Measurements from ENCODE around the gene USP13.

The USP13 gene

DNA sequence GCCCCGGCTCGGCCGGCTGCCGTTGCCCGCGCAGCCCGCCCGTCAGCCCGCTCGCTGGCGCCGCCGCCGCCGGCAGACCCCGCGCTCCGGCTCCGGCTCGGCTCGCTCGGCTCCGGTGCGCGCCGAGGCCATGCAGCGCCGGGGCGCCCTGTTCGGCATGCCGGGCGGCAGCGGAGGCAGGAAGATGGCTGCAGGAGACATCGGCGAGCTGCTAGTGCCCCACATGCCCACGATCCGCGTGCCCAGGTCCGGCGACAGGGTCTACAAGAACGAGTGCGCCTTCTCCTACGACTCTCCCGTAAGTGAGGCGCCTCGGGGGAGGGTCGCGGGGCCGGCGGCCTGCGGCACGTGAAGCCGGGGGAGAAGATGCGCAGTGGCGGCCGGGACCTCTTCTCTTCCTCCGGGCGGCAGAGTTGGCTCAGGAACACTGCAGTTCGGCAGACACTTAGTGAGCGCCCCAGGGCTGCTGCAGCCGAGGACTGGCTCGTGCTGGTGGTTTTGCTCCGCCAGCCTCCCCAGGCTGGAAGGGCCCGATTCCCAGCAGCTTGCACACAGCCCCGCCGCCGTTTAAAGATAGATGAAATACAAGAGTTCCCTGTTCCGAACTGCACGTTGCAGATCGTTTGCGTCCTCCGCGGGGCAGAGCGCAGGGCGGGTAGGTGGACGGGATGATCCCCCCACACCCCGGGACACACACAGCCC is 407 bp downstream of the USP13 start:
- peak; percentile 39 for DNase-seq (ENCODE audit: insufficient read length, low spot score)
- TF ChIP-seq TAF1 (IDR thresholded peaks at IDR 0.05; ENCODE audit: low read depth, low read length) (0 out of 2 replicates have a peak, but pooled peaks have one; percentile 13), POLR2AphosphoS5 (IDR thresholded peaks at IDR 0.05; ENCODE audit: low read depth, low read length) (no peak), POLR2A (IDR thresholded peaks at IDR 0.05; ENCODE audit: low read depth, low read length) (peak; percentile 20; the same call in 1 of the 2 replicates), POU2F2 (IDR thresholded peaks at IDR 0.05; ENCODE audit: low read depth, low read length) (no peak), PAX5 (IDR thresholded peaks at IDR 0.05; ENCODE audit: insufficient read depth, low read length, severe bottlenecking) (no peak), SPI1 (IDR thresholded peaks at IDR 0.05; ENCODE audit: low read depth, low read length) (no peak)
- peak; percentile 83 for FAIRE-seq

DNA sequence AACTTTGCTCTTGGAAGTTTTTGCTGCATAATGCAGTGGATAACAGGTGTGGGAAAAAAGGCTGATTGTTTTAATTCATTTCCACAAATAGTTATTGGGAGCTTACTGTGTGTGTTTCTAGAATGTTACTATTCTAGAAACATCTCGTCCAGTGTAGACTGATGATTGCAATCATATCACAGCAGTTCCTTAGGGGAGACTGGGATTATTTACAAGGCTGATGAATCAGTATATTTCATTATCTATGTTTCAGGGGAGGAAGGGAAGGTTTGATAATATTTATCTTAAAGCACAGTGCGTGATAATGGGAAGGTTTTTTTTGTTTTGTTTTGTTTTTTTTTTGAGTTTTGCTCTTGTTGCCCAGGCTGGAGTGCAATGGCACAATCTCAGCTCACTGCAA is 2.4 kb downstream of the USP13 start:
- DNase-seq (ENCODE audit: insufficient read length, low spot score) (no peak), FAIRE-seq (no peak)
- TF ChIP-seq POLR2AphosphoS5 (IDR thresholded peaks at IDR 0.05; ENCODE audit: low read depth, low read length) (no peak), TAF1 (IDR thresholded peaks at IDR 0.05; ENCODE audit: low read depth, low read length) (no peak), PAX5 (IDR thresholded peaks at IDR 0.05; ENCODE audit: insufficient read depth, low read length, severe bottlenecking) (no peak), POLR2A (IDR thresholded peaks at IDR 0.05; ENCODE audit: low read depth, low read length) (no peak), POU2F2 (IDR thresholded peaks at IDR 0.05; ENCODE audit: low read depth, low read length) (no peak), SPI1 (IDR thresholded peaks at IDR 0.05; ENCODE audit: low read depth, low read length) (no peak)

DNA sequence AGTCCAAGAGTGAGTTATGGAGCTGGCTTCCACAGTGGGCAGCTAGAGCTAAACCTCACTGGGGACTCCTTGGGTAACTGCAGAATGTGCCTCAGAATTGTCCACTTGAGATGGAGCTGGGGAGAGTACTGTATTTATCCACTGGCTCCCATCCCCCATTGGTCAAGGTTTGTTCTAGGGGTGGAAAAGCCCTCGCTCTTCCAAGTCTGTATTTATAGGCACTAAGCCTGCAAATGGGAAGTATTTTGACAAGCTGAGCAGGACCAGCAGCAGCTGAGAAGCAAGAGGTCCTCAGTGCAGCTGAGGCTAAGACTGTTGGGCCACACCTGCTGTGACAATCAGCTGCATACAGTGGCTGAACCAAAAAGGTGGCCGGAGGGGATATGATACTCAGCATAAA is 5.8 kb downstream of the USP13 start:
- DNase-seq (ENCODE audit: insufficient read length, low spot score) (no peak), FAIRE-seq (no peak)
- no peak for TF ChIP-seq PAX5 (IDR thresholded peaks at IDR 0.05; ENCODE audit: insufficient read depth, low read length, severe bottlenecking)
- TF ChIP-seq TAF1 (IDR thresholded peaks at IDR 0.05; ENCODE audit: low read depth, low read length) = no peak
- TF ChIP-seq SPI1 (IDR thresholded peaks at IDR 0.05; ENCODE audit: low read depth, low read length) = no peak
- no peak for TF ChIP-seq POU2F2 (IDR thresholded peaks at IDR 0.05; ENCODE audit: low read depth, low read length)
- no peak for TF ChIP-seq POLR2AphosphoS5 (IDR thresholded peaks at IDR 0.05; ENCODE audit: low read depth, low read length)
- no peak for TF ChIP-seq POLR2A (IDR thresholded peaks at IDR 0.05; ENCODE audit: low read depth, low read length)

DNA sequence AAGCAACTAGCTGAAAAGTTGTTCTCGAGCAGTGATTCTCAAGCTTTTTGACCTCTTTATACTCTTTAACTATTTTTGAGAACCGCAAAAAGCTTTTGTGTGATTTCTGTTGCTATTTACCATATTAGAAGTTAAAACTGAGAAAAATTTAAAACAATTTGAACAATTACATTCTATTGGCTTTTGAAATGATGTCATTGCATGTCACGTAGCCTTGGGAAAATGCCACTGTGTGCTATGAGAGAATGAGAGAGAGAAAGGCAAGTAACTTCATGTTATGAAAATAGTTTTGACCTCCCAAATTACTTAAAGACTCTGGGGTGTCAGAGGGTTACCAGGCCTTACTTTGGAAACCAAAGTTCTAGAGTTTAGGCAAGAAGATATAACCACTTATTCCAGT is 8.0 kb downstream of the USP13 start:
- no peak for FAIRE-seq
- no peak for DNase-seq (ENCODE audit: insufficient read length, low spot score)
- no peak for TF ChIP-seq POU2F2 (IDR thresholded peaks at IDR 0.05; ENCODE audit: low read depth, low read length)
- TF ChIP-seq POLR2A (IDR thresholded peaks at IDR 0.05; ENCODE audit: low read depth, low read length) = no peak
- TF ChIP-seq TAF1 (IDR thresholded peaks at IDR 0.05; ENCODE audit: low read depth, low read length) = no peak
- no peak for TF ChIP-seq POLR2AphosphoS5 (IDR thresholded peaks at IDR 0.05; ENCODE audit: low read depth, low read length)
- no peak for TF ChIP-seq SPI1 (IDR thresholded peaks at IDR 0.05; ENCODE audit: low read depth, low read length)
- TF ChIP-seq PAX5 (IDR thresholded peaks at IDR 0.05; ENCODE audit: insufficient read depth, low read length, severe bottlenecking) = no peak

DNA sequence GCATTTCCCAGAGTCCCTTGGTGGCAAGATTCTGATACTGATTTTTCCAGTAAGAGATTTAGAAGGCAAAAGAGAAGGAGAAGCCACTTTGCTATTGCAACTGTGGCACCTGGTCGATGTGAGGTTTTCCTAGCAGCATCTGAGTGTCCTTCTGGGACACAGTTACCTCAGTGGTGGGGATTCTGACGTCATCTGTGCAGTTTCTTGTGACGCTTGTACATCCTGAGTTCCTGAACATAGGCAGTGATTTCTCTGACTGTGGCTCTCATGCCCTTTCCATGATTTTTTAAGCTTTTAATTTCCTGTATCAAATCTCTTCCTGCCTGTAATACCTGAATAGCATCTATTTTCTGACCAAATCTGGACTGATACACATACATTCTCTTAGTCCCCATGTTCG is 8.9 kb downstream of the USP13 start:
- no peak for TF ChIP-seq PAX5 (IDR thresholded peaks at IDR 0.05; ENCODE audit: insufficient read depth, low read length, severe bottlenecking)
- no peak for TF ChIP-seq TAF1 (IDR thresholded peaks at IDR 0.05; ENCODE audit: low read depth, low read length)
- no peak for TF ChIP-seq POU2F2 (IDR thresholded peaks at IDR 0.05; ENCODE audit: low read depth, low read length)
- TF ChIP-seq POLR2A (IDR thresholded peaks at IDR 0.05; ENCODE audit: low read depth, low read length) = no peak
- no peak for TF ChIP-seq POLR2AphosphoS5 (IDR thresholded peaks at IDR 0.05; ENCODE audit: low read depth, low read length)
- no peak for TF ChIP-seq SPI1 (IDR thresholded peaks at IDR 0.05; ENCODE audit: low read depth, low read length)
- DNase-seq (ENCODE audit: insufficient read length, low spot score) = no peak
- no peak for FAIRE-seq

DNA sequence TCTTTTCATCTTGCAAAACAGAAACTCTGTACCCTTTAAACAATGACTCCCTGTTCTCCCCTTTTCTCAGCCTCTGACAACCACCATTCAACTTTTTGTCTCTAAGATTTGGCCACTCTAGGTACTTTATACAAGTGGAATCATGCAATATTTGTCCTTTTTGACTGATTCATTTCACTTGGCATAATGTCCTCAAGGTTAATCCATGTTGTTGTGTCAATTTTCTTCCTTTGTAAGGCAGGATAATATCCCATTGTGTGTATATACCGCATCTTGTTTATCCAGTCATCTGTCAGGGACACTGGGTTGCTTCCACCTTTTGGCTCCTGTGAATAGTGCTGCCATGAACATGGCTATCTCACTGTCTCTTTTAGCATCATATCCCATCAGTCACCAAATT is 10.3 kb downstream of the USP13 start:
- no peak for TF ChIP-seq PAX5 (IDR thresholded peaks at IDR 0.05; ENCODE audit: insufficient read depth, low read length, severe bottlenecking)
- no peak for TF ChIP-seq POLR2A (IDR thresholded peaks at IDR 0.05; ENCODE audit: low read depth, low read length)
- TF ChIP-seq POU2F2 (IDR thresholded peaks at IDR 0.05; ENCODE audit: low read depth, low read length) = no peak
- no peak for TF ChIP-seq SPI1 (IDR thresholded peaks at IDR 0.05; ENCODE audit: low read depth, low read length)
- TF ChIP-seq POLR2AphosphoS5 (IDR thresholded peaks at IDR 0.05; ENCODE audit: low read depth, low read length) = no peak
- TF ChIP-seq TAF1 (IDR thresholded peaks at IDR 0.05; ENCODE audit: low read depth, low read length) = no peak
- DNase-seq (ENCODE audit: insufficient read length, low spot score) = no peak
- no peak for FAIRE-seq

DNA sequence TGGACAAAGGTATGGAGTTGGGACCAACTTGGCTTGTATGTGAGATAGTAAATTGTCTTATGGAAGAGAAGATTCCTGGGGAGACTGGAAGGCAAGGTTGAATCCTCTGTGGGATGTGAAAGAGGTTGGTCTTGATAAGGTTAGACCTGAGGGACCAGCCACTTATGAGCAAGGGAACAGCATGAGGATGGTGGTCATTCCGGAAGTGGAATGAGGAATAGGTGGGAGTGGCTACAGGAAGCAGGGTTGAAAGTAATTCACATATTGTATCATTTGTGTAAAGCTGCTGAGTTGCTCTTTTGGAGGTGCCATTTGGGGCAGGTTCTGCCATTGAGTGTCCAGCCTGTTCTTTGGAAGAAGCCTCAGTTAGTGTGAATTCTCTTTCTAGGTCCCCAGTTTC is 13.2 kb downstream of the USP13 start:
- FAIRE-seq (no peak), DNase-seq (ENCODE audit: insufficient read length, low spot score) (no peak)
- TF ChIP-seq POLR2AphosphoS5 (IDR thresholded peaks at IDR 0.05; ENCODE audit: low read depth, low read length) = no peak

DNA sequence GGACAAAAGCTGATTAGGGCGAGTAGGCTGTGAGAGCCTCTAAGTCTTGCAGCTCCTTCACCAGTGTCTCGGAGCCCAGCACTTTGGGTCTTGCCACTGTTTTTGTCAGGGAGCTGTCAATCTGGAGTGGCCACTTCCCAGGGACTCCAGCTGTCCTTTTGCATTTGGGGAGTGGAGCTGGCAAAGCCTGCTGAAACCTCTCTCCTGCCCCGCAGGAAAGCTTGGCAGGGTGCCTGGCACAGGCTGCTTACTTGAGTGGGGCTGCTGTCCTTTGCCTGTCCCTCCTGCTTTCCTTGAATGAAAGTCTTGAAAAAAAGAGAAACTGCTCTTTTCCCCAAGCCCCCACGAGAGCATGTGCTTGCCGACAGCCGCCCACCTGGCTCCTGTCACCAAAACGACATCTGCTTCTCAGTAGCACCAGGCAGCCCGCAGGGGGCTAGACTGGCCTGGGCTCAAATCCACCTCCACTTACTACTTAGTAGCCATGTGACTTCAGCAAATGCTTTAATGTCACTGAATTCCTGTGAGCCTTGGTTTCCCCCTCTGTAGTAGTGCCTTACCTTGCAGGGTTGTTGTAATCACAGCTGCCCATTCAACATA is 13.7 kb downstream of the USP13 start:
- TF ChIP-seq PAX5 (IDR thresholded peaks at IDR 0.05; ENCODE audit: insufficient read depth, low read length, severe bottlenecking) = no peak
- TF ChIP-seq POLR2AphosphoS5 (IDR thresholded peaks at IDR 0.05; ENCODE audit: low read depth, low read length) = no peak
- no peak for TF ChIP-seq SPI1 (IDR thresholded peaks at IDR 0.05; ENCODE audit: low read depth, low read length)
- no peak for TF ChIP-seq POLR2A (IDR thresholded peaks at IDR 0.05; ENCODE audit: low read depth, low read length)
- no peak for TF ChIP-seq TAF1 (IDR thresholded peaks at IDR 0.05; ENCODE audit: low read depth, low read length)
- TF ChIP-seq POU2F2 (IDR thresholded peaks at IDR 0.05; ENCODE audit: low read depth, low read length) = no peak
- DNase-seq (ENCODE audit: insufficient read length, low spot score) (no peak), FAIRE-seq (no peak)

DNA sequence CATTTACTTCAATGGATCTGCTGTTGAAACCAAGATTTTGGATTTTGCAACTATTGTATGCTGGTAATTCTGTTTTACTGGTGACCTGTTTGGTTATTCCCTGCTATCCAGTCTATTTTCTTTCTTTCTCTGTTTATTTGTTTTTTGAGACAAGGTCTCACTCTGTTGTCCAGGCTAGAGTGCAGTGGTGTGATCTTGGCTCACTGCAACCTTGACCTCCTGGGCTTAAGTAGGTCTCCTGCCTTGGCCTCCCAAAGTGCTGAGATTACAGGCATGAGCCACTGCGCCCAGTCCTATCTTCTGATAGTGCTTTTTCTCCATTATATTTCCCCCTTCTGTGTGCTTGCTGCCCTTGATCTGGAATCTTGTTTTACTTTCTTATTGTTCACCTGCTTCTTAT is 15.6 kb downstream of the USP13 start:
- DNase-seq (ENCODE audit: insufficient read length, low spot score) (no peak), FAIRE-seq (no peak)
- TF ChIP-seq TAF1 (IDR thresholded peaks at IDR 0.05; ENCODE audit: low read depth, low read length) (no peak), POLR2A (IDR thresholded peaks at IDR 0.05; ENCODE audit: low read depth, low read length) (no peak), SPI1 (IDR thresholded peaks at IDR 0.05; ENCODE audit: low read depth, low read length) (no peak), PAX5 (IDR thresholded peaks at IDR 0.05; ENCODE audit: insufficient read depth, low read length, severe bottlenecking) (no peak), POU2F2 (IDR thresholded peaks at IDR 0.05; ENCODE audit: low read depth, low read length) (no peak), POLR2AphosphoS5 (IDR thresholded peaks at IDR 0.05; ENCODE audit: low read depth, low read length) (no peak)

All from GM12891 (cell line).